Peyer's patch (tissue), 4 donors: ENCODE results near the gene PRR7. TPM values are rescaled to one million over a fixed set of nuclear protein-coding genes. Genes with fewer than 3 reads are reported as not detected.

Experiments
- DNase-seq, 3 donors: peaks; one replicate each; pipeline ENCODE4 v3.0.0-alpha.2; 2017 to 2019
- H3K27ac ChIP-seq, 4 donors: fragments of 200-600 bp; sonication (generic); one replicate each; pipeline ENCODE4 v1.5.1; 2016 to 2019
- H3K27me3 ChIP-seq, 2 donors: fragments of 200-600 bp; sonication (generic); one replicate each; pipeline ENCODE4 v1.5.1; 2019
- H3K36me3 ChIP-seq, 3 donors: fragments of 200-600 bp; sonication (generic); one replicate each; pipeline ENCODE4 v1.5.1; 2016 to 2019
- H3K4me1 ChIP-seq, 4 donors: fragments of 200-600 bp; sonication (generic); one replicate each; pipeline ENCODE4 v1.5.1; 2016 to 2019
- H3K4me3 ChIP-seq, 4 donors: fragments of 200-600 bp; sonication (generic); 1 replicate in 3 of 4; 2 replicates in 1 of 4; pipeline ENCODE4 v1.5.1; 2016 to 2019; ENCODE audit warnings: mild to moderate bottlenecking in 1 of 4
- H3K9me3 ChIP-seq, 4 donors: fragments of 200-600 bp; sonication (generic); one replicate each; pipeline ENCODE4 v1.5.1; 2016 to 2019; ENCODE audit warnings: mild to moderate bottlenecking in 1 of 4
- POLR2A ChIP-seq, 2 donors: fragments of 450-650 bp; IDR thresholded peaks; one replicate each; pipeline ENCODE4 v1.5.1; 2017; ENCODE audit warnings: antibody characterized with exemption in 2 of 2, mild to moderate bottlenecking in 2 of 2, moderate library complexity in 2 of 2
- total RNA-seq, 4 donors: library from RNA; depleted of rRNA; stranded (reverse); fragments of >200 nt; gene quantifications; one replicate each; pipeline ENCODE4 v1.1.0, GENCODE V29; 2016
- TF ChIP-seq, protein P1 (sequence below), 6 experiments: fragments of 450-650 bp in 4 of 6; fragments of 200-600 bp in 2 of 6; sonication (generic) in 1 of 6; IDR thresholded peaks; one replicate each; pipeline ENCODE4 v1.5.1; 2017 to 2019; ENCODE audit warnings: antibody characterized with exemption in 6 of 6, mild to moderate bottlenecking in 3 of 6, moderate library complexity in 1 of 6

Gene PRR7
- total RNA-seq, 4 donors from 2014 or later = 0.70 to 2.2 (median 1.9) TPM; not detected in 1

GRCh38 chr5:177421062-177421798, 25.4 kb upstream of the PRR7 start:
- peaks cover 0 to 18% (median 5%) of the 10 kb centered on the region in 4 donors for H3K4me1 ChIP-seq

DNA sequence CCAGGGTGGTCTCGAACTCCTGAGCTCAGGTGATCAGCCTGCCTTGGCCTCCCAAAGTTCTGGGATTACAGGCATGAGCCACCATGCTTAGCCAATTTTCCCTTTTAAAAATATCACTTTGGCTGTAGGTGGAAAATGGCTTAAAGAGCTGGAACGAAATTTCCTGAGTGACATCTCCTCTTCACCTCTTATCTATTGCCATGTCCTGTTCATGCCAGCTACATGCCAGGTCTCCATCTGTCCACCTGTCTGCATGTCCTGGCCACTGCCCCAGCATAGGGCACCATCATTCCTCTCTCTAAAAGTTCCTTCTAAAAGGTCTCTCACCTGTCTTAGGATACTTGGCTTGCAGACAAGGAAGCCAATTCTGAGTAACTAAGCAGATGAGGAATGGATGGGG, 22.9 kb upstream of the PRR7 start:
- TF ChIP-seq POLR2A (IDR thresholded peaks at IDR 0.05) = no peak
- TF ChIP-seq, protein P1, sequence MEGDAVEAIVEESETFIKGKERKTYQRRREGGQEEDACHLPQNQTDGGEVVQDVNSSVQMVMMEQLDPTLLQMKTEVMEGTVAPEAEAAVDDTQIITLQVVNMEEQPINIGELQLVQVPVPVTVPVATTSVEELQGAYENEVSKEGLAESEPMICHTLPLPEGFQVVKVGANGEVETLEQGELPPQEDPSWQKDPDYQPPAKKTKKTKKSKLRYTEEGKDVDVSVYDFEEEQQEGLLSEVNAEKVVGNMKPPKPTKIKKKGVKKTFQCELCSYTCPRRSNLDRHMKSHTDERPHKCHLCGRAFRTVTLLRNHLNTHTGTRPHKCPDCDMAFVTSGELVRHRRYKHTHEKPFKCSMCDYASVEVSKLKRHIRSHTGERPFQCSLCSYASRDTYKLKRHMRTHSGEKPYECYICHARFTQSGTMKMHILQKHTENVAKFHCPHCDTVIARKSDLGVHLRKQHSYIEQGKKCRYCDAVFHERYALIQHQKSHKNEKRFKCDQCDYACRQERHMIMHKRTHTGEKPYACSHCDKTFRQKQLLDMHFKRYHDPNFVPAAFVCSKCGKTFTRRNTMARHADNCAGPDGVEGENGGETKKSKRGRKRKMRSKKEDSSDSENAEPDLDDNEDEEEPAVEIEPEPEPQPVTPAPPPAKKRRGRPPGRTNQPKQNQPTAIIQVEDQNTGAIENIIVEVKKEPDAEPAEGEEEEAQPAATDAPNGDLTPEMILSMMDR (IDR thresholded peaks at IDR 0.05) = no peak
- DNase-seq = no peak
- Histone ChIP-seq H3K4me1 (peaks cover 0 to 24% (median 12%) of the 10 kb centered on the region in 4 donors), H3K4me3 (no peak overlapping the region), H3K9me3 (no peaks in the 10 kb centered on the region), H3K27me3 (no peaks in the 10 kb centered on the region), H3K36me3 (no peaks in the 10 kb centered on the region), H3K27ac (no peak overlapping the region)

More at GRCh38 chr5:177421062-177421798, 25.4 kb upstream of the PRR7 start:
- TF ChIP-seq, protein P1 (IDR thresholded peaks at IDR 0.05) = no peak
- H3K27ac ChIP-seq = peak overlapping the region in 1 of 4 donors; percentile 45
- no peak for DNase-seq
- H3K4me3 ChIP-seq = peak overlapping the region in 1 of 4 donors; percentile 36
- no peaks in the 10 kb centered on the region for H3K27me3 ChIP-seq
- no peaks in the 10 kb centered on the region for H3K9me3 ChIP-seq
- H3K36me3 ChIP-seq = no peaks in the 10 kb centered on the region

DNA sequence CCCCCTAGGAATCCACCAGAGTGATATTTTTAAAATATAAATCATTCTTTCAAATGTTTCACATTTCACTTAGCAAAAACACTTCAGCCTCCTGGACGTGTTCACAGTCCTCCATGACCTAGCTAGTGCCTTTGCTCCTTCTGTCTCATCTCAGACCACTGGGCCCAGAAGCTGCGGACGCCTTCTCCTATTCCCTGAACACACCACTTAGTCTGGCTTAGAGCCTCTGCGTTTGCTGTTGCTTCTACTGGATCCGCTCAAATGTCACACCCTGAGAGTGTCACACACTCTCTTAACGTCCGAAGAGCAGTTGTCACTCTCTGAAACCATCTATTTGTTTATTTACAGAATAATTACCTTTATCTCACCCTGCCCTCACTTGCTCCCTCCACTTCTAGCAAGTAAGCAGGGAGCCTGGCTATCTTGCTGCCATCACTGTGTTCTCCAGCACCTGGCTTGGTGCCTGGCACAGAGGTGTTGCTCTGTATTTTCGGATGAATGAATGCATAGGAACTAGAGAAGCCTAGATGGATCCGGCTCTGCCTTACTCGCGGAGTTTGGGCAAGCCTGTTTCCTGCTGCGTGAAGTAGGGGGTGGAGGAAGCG, 21.3 kb upstream of the PRR7 start:
- H3K4me1 ChIP-seq = peaks cover 0 to 32% (median 24%) of the 10 kb centered on the region in 4 donors
- H3K4me3 ChIP-seq = peak overlapping the region; percentile 53 to 74 (median 57)
- H3K36me3 ChIP-seq = peaks cover 0 to 3% (median 0%) of the 10 kb centered on the region in 3 donors
- no peak for DNase-seq
- no peaks in the 10 kb centered on the region for H3K27me3 ChIP-seq
- no peaks in the 10 kb centered on the region for H3K9me3 ChIP-seq
- TF ChIP-seq, protein P1 (IDR thresholded peaks at IDR 0.05) = no peak
- TF ChIP-seq POLR2A (IDR thresholded peaks at IDR 0.05) = no peak
- H3K27ac ChIP-seq = peak overlapping the region; percentile 92 to 95 (median 94)

DNA sequence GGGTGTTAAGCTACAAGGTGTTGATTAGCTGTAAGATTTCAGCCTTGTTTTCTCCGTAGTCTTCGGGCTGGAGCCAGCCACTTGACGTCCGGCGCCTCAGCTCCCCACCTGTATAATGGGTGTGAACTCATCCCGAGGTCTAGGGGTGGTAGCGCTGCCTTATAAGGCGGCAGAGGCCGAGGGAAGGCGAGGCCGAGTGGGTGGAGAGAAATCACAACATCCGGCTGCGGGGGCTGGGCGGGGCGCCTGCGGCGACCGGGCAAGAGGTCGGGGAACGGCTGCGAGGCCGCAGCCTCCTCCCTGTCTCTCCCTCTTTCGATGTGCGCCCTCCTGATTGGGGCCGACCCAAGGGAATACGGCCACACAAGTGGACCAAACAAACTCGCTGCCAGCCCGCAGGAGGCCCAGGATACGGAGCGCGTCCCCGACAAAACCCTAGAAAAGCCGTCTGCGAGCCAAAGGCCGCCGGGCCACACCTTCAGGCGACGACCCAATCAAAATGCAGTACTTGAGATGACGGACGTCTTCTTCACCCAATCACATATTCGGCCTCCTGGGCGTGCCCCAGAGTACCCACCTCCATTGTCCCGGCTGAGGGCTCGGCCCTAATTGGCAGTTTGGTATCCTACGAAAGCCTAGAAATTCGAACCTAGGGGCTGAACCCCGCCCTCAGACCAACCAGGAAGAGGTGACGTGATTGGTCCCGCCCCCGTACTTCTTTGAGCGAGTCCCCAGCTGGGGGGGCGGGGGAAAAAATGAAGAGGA, 20.6 kb upstream of the PRR7 start:
- H3K27ac ChIP-seq = peak overlapping the region; percentile 92 to 95 (median 94)
- no peaks in the 10 kb centered on the region for H3K9me3 ChIP-seq
- peak; percentile 95 to 96 for TF ChIP-seq POLR2A (IDR thresholded peaks at IDR 0.05)
- TF ChIP-seq, protein P1 (IDR thresholded peaks at IDR 0.05) = no peak
- H3K27me3 ChIP-seq = no peaks in the 10 kb centered on the region
- peak; percentile 99 to 100 (median 100) for DNase-seq
- peaks cover 0 to 38% (median 31%) of the 10 kb centered on the region in 4 donors for H3K4me1 ChIP-seq
- H3K4me3 ChIP-seq = peak overlapping the region; percentile 53 to 74 (median 57)
- H3K36me3 ChIP-seq = peaks cover 0 to 10% (median 0%) of the 10 kb centered on the region in 3 donors

- peak; percentile 75 to 87 (median 76) for DNase-seq
- Histone ChIP-seq H3K27ac (peak within 1 kb of the TSS; percentile 92 to 98 (median 94)), H3K4me1 (peaks cover 0 to 44% (median 36%) of the 10 kb centered on the region in 4 donors), H3K36me3 (peaks cover 0 to 15% (median 0%) of the 10 kb centered on the region in 3 donors), H3K27me3 (no peaks in the 10 kb centered on the region), H3K4me3 (peak within 1 kb of the TSS; percentile 74 to 93 (median 90)), H3K9me3 (no peaks in the 10 kb centered on the region)
- TF ChIP-seq, protein P1 (IDR thresholded peaks at IDR 0.05) = peak in 1 of 6 experiments; percentile 4
- TF ChIP-seq POLR2A (IDR thresholded peaks at IDR 0.05) = peak in 1 of 2 donors; percentile 89
These were observed 19.9 kb upstream of the PRR7 start, which contains the start of gene GRK6 for GRCh38 chr5:177426566-177427210. Gene GRK6 (plus strand): TSS chr5:177426676. CDS start chr5:177426846, 170 bp downstream.
